Suppressor macrophage treated with lipopolysaccharide for 1 hour (primary cell): ENCODE data around the gene UBE2M.

Source experiments
- DNase-seq, 3 donors: peaks; one replicate each; pipeline ENCODE4 v3.0.0-alpha.2; 2020 to 2022

Gene UBE2M

GRCh38 chr19:58555369-58555885 is 3.0 kb downstream of the UBE2M start:
- DNase-seq, result no peak

DNA sequence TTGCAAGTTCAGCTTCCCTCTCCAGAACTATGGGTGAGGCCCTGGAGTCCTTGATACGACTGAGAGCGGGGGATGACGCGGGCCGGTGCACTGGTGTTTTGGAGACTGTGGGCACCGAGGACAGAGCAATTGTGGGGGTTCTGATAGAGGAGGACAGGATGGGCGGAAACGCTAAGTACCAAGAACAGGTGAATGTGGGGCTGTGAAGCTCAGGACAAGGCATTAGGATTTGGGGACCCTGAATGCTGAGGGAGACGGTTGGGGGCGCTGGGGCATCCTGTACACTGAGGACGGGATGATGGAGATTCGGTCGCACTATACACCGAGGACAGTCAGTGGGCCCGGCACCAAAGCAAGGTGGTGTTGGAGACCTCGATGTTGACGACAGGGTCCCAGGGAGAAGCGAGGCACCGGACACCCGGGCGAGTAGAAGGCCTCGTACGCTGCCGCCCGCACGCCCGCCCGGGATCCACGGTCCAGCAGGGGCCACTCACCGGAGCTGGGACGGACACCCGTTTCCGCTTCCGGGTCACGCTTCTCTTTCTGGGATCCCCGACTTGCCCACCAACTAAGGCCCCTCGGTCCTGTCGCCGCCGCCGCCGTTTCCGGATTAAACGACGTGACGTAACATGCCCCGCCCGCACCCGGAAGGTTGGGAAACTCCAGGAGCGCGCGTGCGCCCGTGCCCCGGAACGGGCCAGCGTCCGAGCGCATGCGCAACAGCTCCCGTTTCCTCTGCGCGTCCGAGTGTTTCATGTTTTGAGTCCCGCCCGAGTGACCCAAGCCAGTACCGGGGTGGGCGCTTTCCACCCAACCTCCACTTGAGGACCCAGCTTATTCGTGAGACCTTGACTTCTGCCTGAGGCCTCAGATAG is 3.7 kb downstream of the UBE2M start, which contains the start of gene CHMP2A:
Gene CHMP2A, minus strand, starts transcription at position 612 of the 875 bp plus-strand sequence. CDS start 893 bp downstream, outside the sequence.
- DNase-seq, result peak; percentile 98 to 99 (median 99)

DNA sequence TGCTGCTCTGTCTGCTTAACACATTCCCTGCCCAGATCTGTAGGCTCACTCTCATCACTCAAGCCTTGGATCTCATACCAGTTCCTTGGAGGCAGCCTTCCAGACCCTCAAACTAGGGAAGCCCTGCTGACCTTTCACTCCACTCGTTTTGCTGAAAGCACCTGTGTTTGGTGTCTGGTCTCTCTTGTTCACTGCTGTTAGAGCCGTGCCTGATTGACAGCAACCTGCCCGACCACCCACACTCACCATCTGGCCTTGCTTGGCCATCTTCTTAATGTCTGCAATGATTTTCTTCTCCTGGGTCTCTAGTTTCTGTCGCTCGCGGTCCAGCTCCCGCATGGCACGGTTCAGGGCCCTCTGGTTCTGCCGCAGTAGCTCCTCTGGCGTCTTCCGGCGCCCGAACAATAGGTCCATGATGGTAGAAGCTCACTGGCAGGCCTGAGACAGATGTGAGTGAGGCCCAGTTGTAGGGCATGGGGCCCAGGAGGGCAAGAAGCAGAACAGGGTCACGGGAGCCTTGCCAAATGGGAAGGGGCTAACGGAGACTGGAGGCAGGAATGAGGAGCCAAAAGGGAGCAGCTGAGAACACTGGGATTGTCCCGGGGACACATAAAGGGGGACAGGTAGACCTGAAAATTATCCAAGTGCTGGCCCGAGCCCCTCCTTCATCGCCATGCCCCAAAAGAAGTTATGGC is 4.5 kb downstream of the UBE2M start:
- DNase-seq, result no peak

DNA sequence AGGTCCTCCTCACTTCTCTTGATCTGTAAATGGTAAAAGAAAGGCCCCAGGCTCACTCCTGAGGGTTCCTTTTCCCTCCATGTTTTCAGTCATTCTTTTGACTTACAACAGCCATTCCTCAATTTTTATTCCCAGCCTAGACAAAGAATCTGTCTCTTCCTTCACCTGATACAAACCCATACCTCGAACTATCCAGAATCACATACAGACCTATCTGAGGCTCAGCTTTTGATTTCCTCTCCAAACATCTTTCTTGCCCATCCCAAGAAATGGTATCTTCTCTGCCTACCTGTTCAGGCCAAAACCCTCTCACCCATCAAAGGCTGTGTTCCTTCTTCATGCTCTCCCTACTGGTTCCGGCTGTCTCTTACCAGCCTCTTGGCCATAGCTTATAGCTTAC is 5.8 kb downstream of the UBE2M start:
- DNase-seq, result no peak

GRCh38 chr19:58551577-58552471 is 6.6 kb downstream of the UBE2M start:
- DNase-seq, result no peak

DNA sequence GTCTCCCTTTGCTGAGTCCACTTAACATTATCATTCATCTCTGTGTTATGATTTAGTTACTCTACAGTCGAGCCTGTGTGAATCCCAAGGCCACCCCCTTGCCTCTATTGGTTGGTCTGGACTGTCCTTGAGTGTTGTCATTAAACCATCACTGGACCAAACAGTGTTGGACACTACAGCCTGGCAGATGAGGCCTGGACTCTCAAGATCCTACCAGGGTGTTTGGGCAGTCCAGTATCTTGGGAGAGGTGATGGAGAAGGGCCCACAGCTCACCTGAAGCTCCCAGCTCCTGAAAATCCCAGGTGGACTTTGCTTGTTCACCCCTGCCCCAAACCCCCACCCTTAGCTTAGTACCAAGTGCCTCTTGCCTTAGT is 7.3 kb downstream of the UBE2M start:
- no peak for DNase-seq

DNA sequence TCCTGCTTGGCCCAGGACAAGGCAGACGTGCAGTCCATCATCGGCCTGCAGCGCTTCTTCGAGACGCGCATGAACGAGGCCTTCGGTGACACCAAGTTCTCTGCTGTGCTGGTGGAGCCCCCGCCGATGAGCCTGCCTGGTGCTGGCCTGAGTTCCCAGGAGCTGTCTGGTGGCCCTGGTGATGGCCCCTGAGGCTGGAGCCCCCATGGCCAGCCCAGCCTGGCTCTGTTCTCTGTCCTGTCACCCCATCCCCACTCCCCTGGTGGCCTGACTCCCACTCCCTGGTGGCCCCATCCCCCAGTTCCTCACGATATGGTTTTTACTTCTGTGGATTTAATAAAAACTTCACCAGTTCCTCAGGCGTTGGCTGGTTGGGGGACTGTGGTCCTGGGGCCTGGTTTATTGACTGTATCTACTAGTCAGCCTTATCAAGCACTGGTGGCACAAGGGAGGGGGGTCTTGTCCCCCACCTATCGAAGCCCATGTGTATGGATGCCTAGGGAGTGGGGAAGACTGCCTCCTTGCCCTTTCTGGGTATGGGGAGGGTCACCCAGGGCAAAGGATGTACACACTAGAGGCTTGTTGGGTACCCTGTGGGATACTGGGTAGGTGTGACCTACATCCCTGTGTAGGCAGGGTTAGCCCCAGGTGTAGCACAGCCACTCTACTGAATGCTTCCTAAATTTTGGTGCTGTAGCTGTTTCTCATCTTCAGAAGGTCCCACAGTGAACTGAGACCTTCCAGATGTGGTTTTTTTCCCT is 7.9 kb downstream of the UBE2M start:
- DNase-seq, result no peak

DNA sequence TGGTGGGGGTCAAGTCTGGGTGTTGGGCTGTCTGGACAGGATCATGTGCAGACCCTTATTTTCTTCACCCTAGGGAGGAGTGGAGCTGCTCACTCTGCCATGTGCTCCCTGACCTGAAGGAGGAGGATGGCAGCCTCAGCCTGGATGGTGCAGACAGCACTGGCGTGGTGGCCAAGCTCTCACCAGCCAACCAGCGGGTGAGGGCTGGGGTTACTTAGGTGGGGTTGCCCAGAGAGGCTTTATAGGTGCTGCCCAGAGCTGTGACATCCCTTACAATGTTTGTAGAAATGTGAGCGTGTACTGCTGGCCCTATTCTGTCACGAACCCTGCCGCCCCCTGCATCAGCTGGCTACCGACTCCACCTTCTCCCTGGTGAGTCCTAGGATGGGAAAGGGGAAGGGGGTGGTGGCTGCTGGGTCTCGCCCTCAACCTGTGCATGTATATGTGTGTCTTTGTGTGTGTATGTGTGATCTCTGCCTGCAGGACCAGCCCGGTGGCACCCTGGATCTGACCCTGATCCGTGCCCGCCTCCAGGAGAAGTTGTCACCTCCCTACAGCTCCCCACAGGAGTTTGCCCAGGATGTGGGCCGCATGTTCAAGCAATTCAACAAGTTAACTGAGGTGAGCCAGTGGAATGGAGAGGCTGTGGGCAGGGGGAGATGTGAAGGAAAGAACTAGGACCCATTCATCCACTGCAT is 8.6 kb downstream of the UBE2M start:
- DNase-seq, result no peak

DNA sequence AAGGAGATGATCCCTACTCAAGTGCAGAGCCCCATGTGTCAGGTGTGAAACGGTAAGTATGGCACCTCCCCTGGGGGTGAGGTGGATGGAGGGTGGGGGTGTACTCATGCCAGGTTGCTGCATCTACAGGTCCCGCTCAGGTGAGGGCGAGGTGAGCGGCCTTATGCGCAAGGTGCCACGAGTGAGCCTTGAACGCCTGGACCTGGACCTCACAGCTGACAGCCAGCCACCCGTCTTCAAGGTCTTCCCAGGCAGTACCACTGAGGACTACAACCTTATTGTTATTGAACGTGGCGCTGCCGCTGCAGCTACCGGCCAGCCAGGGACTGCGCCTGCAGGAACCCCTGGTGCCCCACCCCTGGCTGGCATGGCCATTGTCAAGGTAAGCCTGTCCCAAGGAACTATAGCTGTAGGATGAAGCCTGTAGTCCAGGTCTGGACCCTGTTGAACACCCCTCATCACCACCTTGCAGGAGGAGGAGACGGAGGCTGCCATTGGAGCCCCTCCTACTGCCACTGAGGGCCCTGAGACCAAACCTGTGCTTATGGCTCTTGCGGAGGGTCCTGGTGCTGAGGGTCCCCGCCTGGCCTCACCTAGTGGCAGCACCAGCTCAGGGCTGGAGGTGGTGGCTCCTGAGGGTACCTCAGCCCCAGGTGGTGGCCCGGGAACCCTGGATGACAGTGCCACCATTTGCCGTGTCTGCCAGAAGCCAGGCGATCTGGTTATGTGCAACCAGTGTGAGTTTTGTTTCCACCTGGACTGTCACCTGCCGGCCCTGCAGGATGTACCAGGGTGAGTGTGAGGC is 9.3 kb downstream of the UBE2M start:
- DNase-seq, result no peak

GRCh38 chr19:58547323-58548312 is 10.8 kb downstream of the UBE2M start:
- peak in 1 of 3 donors; percentile 1 for DNase-seq

- DNase-seq, result peak in 1 of 3 donors; percentile 17
Measured at GRCh38 chr19:58546019-58546530, 12.3 kb downstream of the UBE2M start.

GRCh38 chr19:58545286-58546018 is 13.0 kb downstream of the UBE2M start:
- DNase-seq, result peak in 1 of 3 donors; percentile 17

GRCh38 chr19:58544591-58545285 is 13.7 kb downstream of the UBE2M start:
- peak; percentile 76 to 94 (median 85) for DNase-seq

DNA sequence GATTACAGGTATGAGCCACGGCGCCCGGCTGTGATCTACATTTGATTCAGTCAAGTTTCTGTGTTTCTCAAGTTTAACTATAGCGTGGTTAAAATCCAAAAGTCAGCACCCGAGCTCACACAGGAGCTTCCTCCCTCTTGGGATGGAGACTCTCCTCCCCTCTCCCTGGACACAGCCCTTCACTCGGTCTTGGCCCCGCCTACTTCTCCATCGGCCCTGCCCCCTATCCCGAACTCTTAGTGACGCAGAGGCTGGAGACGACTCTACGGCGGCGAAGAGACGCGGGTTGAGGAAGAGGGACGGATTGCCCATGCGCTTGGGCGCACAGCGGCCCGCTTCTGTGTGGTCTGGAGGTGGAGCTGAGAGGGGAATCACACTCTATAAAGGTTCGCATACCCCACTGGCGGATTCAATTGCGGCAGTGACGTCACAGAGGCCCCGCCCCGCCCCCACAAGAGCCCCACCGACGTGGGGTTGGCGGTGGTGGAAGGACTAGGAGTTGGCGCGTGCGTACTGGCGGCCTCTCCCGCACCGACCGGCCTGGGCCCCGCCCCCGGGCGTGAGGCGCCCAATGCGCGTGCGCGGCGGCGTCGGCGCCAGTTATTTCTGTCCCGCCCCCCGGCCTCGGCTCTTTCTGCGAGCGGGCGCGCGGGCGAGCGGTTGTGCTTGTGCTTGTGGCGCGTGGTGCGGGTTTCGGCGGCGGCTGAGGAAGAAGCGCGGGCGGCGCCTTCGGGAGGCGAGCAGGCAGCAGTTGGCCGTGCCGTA is 14.4 kb downstream of the UBE2M start, which contains the start of gene TRIM28:
Gene TRIM28, plus strand, starts transcription at position 239 of the 765 bp plus-strand sequence. CDS start 694 bp downstream, outside the sequence.
- DNase-seq, result peak; percentile 99

DNA sequence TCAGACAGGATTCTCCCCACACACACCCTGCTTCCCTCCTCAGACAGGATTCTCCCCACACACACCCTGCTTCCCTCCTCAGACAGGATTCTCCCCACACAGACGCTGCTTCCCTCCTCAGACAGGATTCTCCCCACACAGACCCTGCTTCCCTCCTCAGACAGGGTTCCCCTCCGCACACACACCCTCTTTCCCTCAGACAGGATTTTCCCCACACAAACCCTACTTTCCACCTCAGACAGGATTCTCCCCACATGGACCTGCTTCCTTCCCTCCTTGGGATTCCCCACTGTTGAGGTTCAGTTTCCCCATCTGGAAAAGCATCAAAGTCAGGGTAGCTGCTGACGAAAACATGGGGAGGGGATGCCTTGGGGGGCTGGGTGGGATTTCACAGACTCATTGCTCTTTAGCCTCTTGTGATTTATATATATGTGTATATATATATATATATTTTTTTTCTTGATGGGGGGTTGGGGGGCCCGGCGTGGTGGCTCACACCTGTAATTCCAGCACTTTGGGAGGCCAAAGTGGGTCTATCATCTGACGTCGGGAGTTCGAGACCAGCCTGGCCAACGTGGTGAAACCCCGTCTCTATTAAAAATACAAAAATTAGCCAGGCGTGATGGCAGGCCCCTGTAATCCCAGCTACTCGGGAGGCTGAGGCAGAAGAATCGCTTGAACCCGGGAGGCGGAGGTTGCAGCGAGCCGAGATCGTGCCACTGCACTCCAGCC is 15.6 kb downstream of the UBE2M start:
- DNase-seq, result peak; percentile 61 to 78 (median 72)

DNA sequence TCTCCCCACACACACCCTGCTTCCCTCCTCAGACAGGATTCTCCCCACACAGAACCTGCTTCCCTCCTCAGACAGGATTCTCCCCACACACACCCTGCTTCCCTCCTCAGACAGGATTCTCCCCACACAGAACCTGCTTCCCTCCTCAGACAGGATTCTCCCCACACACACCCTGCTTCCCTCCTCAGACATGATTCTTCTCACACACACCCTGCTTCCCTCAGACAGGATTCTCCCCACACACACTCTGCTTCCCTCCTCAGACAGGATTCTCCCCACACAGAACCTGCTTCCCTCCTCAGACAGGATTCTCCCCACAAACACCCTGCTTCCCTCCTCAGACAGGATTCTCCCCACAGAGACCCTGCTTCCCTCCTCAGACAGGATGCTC is 19.2 kb downstream of the UBE2M start:
- DNase-seq, result peak in 1 of 3 donors; percentile 23
